Testis (tissue), 2 donors: Measurements from ENCODE around the gene SOST.

Experiments used
- POLR2A ChIP-seq: fragments of 450-650 bp; IDR thresholded peaks from one replicate; pipeline ENCODE4 v1.6.1; 2017; ENCODE audit warnings: antibody characterized with exemption, mild to moderate bottlenecking, moderate library complexity
- TF ChIP-seq, protein P1 (sequence below), 3 experiments: fragments of 450-650 bp in 2 of 3; fragments of 200-600 bp in 1 of 3; sonication (generic) in 1 of 3; IDR thresholded peaks; one replicate each; pipeline ENCODE4 v1.5.1; 2016 to 2019; ENCODE audit warnings: antibody characterized with exemption in 3 of 3, mild to moderate bottlenecking in 2 of 3, moderate library complexity in 1 of 3

DNA sequence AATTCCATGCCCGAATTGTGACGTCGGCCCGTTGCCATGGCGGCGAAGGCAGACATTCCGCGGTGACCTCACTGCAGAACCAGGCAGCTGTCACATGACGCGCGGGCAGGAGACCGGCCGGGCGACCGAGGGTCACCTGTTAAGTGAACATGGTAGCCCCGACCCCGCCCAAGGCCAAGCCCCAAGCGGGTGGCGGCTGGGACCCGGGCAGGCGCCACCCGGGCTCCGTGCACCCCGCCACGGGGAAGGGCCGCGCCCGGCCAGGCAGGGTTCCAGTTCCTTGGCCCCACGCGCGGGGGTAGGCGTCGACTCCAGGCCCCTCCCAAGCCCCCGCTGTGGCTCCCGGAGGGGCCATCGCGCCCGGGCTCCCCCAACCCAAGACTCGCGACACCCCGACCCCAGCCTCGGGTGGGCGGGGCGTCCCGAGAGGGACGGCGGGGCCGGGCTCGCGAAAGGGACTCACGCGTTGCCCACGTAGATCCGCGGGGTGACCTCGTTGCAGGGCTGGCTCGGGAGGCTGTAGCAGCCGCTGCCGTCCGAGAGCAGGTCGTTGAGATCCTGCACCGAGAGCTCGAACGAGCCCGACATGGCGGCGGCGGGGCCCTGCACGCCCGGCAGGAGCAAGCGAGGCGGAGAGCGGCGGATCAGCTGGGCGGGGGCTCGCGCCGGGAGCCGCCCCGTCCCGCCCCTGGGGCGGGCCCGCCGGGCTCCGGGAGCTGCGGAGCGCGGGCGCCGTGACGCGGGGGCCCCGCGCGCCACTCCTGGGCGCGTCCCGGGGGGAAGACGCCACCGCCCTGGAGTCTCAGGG lies 19.9 kb upstream of the SOST start, which contains the start of gene DUSP3:
- TF ChIP-seq, protein P1, sequence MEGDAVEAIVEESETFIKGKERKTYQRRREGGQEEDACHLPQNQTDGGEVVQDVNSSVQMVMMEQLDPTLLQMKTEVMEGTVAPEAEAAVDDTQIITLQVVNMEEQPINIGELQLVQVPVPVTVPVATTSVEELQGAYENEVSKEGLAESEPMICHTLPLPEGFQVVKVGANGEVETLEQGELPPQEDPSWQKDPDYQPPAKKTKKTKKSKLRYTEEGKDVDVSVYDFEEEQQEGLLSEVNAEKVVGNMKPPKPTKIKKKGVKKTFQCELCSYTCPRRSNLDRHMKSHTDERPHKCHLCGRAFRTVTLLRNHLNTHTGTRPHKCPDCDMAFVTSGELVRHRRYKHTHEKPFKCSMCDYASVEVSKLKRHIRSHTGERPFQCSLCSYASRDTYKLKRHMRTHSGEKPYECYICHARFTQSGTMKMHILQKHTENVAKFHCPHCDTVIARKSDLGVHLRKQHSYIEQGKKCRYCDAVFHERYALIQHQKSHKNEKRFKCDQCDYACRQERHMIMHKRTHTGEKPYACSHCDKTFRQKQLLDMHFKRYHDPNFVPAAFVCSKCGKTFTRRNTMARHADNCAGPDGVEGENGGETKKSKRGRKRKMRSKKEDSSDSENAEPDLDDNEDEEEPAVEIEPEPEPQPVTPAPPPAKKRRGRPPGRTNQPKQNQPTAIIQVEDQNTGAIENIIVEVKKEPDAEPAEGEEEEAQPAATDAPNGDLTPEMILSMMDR (IDR thresholded peaks at IDR 0.05) = no peak
- peak; percentile 18 for TF ChIP-seq POLR2A
